K562 (cell line): ENCODE results near the gene IRF2.

Experiments used
- EP300 ChIP-seq: IDR thresholded peaks from 2 replicates; pipeline ENCODE4 v1.6.1; 2012; ENCODE audit warnings: low read length, improper control_type of control experiment
- EZH2 ChIP-seq: IDR thresholded peaks from 2 replicates; pipeline ENCODE4 v1.6.1; 2012; ENCODE audit warnings: low read depth, mild to moderate bottlenecking, inconsistent platforms, low read length, borderline replicate concordance
- SREBF2 ChIP-seq: sonication (generic); formaldehyde crosslinking; IDR thresholded peaks from 2 replicates; pipeline ENCODE4 v1.4.0; 2020; ENCODE audit warnings: mild to moderate bottlenecking, missing genetic modification reagents
- ZNF263 ChIP-seq: sonication (generic); formaldehyde crosslinking; IDR thresholded peaks from 2 replicates; pipeline ENCODE4 v1.8.0; 2022; ENCODE audit warnings: mild to moderate bottlenecking, missing genetic modification reagents, borderline replicate concordance
- TF ChIP-seq, protein P1 (sequence below): fragments of 250-450 bp; sonication (Bioruptor Pico); IDR thresholded peaks from 2 replicates; pipeline ENCODE4 v1.4.0; 2020; ENCODE audit warnings: mild to moderate bottlenecking
- TF ChIP-seq, protein P2 (sequence below): fragments of 200-800 bp; sonication (Bioruptor generic); IDR thresholded peaks from 2 replicates; pipeline ENCODE4 v1.6.1; 2016; ENCODE audit warnings: missing genetic modification characterization, missing compliant biosample characterization

DNA sequence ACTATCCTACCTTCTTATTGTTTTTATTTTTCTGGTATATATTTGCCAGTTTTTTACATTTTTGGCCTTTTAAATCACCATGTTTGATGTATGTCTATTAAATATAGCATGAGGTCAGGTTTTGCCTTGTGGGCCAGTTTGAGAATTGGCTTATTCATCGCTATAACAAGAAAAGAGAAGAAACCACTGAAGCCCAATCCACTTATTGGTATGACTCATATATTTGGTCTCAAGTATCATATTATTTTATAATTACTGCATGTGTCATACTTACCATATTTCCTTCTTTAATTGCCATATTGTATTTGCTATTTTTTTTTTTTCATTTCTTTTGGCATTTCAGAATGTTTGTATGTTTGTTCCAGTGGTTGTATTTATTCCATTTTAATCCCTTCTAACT is 99.3 kb downstream of the IRF2 start:
- TF ChIP-seq, protein P1, sequence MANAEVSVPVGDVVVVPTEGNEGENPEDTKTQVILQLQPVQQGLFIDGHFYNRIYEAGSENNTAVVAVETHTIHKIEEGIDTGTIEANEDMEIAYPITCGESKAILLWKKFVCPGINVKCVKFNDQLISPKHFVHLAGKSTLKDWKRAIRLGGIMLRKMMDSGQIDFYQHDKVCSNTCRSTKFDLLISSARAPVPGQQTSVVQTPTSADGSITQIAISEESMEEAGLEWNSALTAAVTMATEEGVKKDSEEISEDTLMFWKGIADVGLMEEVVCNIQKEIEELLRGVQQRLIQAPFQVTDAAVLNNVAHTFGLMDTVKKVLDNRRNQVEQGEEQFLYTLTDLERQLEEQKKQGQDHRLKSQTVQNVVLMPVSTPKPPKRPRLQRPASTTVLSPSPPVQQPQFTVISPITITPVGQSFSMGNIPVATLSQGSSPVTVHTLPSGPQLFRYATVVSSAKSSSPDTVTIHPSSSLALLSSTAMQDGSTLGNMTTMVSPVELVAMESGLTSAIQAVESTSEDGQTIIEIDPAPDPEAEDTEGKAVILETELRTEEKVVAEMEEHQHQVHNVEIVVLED (CRISPR knock-in tag) = no peak
- TF ChIP-seq EZH2 (no peak), SREBF2 (CRISPR knock-in tag) (no peak), EP300 (no peak), ZNF263 (CRISPR knock-in tag) (no peak)
- TF ChIP-seq, protein P2, sequence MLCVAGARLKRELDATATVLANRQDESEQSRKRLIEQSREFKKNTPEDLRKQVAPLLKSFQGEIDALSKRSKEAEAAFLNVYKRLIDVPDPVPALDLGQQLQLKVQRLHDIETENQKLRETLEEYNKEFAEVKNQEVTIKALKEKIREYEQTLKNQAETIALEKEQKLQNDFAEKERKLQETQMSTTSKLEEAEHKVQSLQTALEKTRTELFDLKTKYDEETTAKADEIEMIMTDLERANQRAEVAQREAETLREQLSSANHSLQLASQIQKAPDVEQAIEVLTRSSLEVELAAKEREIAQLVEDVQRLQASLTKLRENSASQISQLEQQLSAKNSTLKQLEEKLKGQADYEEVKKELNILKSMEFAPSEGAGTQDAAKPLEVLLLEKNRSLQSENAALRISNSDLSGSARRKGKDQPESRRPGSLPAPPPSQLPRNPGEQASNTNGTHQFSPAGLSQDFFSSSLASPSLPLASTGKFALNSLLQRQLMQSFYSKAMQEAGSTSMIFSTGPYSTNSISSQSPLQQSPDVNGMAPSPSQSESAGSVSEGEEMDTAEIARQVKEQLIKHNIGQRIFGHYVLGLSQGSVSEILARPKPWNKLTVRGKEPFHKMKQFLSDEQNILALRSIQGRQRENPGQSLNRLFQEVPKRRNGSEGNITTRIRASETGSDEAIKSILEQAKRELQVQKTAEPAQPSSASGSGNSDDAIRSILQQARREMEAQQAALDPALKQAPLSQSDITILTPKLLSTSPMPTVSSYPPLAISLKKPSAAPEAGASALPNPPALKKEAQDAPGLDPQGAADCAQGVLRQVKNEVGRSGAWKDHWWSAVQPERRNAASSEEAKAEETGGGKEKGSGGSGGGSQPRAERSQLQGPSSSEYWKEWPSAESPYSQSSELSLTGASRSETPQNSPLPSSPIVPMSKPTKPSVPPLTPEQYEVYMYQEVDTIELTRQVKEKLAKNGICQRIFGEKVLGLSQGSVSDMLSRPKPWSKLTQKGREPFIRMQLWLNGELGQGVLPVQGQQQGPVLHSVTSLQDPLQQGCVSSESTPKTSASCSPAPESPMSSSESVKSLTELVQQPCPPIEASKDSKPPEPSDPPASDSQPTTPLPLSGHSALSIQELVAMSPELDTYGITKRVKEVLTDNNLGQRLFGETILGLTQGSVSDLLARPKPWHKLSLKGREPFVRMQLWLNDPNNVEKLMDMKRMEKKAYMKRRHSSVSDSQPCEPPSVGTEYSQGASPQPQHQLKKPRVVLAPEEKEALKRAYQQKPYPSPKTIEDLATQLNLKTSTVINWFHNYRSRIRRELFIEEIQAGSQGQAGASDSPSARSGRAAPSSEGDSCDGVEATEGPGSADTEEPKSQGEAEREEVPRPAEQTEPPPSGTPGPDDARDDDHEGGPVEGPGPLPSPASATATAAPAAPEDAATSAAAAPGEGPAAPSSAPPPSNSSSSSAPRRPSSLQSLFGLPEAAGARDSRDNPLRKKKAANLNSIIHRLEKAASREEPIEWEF (CRISPR knock-in tag) = no peak
